ENCODE data around the gene PCDHA5.
"Not testable (repeated sequence)": the region's sequence is repeated elsewhere in the genome, so short reads cannot be mapped to it uniquely, and the experiment has no call there.

Gene PCDHA5

DNA sequence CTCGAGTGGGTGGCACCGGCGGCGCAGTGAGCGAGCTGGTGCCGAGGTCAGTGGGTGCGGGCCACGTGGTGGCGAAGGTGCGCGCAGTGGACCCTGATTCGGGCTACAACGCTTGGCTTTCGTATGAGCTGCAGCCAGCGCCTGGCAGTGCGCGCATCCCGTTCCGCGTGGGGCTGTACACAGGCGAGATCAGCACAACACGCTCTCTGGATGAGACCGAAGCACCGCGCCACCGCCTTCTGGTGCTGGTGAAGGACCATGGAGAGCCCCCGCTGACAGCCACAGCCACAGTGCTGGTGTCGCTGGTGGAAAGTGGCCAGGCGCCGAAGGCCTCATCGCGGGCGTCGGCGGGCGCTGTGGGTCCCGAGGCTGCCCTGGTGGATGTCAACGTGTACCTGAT is 2.1 kb downstream of the PCDHA5 start:
- DNase-seq: no peak

DNA sequence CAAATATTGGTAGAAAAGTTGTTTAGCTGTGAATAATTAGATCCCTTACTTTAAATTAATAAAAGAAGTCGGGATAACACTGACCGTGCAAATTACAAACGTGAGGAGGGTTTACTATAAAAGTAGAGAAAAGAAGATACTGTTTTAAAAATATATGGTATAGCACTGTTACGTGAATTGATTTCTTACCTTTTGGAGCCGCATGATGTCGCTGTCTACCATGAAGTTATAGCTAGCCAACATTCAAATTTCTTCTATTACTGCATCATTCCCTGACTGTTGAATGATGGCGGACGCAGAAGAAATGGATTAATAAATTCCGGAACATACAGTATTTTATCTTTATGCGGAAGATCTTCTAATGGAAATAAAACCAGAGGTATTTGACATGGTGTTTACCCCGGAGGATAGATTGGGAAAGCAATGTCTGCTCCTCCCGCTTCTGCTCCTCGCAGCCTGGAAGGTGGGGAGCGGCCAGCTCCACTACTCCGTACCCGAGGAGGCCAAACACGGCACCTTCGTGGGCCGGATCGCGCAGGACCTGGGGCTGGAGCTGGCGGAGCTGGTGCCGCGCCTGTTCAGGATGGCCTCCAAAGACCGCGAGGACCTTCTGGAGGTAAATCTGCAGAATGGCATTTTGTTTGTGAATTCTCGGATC is 6.4 kb downstream of the PCDHA5 start, which contains the start of gene PCDHA6:
Gene PCDHA6 (plus strand): TSS at position 257 of the 658 bp plus-strand sequence. CDS start 132 bp downstream, at position 389.
- DNase-seq: no peak

DNA sequence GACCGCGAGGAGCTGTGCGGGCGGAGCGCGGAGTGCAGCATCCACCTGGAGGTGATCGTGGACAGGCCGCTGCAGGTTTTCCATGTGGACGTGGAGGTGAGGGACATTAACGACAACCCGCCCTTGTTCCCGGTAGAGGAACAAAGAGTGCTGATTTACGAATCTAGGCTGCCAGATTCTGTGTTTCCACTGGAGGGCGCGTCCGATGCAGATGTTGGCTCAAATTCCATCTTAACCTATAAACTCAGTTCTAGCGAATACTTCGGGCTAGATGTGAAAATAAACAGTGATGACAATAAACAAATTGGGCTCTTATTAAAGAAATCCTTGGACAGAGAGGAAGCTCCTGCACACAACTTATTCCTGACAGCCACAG is 6.9 kb downstream of the PCDHA5 start:
- no peak for DNase-seq

DNA sequence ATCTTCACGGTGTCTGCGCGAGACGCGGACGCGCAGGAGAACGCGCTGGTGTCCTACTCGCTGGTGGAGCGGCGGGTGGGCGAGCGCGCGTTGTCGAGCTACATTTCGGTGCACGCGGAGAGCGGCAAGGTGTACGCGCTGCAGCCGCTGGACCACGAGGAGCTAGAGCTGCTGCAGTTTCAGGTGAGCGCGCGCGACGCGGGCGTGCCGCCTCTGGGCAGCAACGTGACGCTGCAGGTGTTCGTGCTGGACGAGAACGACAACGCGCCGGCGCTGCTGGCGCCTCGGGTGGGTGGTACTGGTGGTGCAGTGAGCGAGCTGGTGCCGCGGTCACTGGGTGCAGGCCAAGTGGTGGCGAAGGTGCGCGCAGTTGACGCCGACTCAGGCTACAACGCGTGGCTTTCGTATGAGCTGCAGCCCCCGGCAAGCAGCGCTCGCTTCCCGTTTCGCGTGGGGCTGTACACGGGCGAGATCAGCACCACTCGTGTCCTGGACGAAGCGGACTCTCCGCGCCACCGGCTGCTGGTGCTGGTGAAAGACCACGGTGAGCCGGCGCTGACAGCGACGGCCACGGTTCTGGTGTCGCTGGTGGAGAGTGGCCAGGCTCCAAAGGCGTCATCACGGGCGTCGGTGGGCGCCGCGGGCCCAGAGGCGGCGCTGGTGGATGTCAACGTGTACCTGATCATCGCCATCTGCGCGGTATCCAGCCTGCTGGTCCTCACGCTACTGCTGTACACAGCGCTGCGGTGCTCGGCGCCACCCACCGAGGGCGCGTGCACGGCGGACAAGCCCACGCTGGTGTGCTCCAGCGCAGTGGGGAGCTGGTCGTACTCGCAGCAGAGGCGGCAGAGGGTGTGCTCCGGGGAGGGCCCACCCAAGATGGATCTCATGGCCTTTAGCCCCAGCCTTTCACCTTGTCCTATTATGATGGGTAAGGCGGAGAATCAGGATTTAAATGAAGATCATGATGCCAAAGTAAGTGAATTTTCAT is 8.4 kb downstream of the PCDHA5 start:
- DNase-seq: not testable (repeated sequence)

DNA sequence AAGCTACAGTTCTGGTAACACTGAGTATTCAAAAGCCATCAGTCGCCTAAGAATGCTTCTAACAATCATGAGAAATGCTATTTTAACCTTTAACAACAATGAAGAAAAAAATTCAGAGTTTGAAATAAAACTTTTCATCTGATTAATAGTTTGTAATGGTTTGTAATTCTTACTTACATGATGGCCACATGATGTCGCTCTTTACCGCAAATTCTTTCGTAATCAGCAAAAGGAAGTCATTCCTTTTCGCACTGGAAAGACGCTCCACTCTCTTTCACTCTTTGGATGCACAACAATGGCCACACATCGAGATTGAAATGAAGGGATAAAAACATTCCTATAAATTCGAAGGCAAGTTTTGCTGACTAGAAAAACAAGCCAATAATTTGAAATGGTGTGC is 12.6 kb downstream of the PCDHA5 start, which contains the start of gene PCDHA7:
Gene PCDHA7 (plus strand): TSS at position 277 of the 400 bp plus-strand sequence. CDS start 115 bp downstream, at position 392.
- DNase-seq: no peak

DNA sequence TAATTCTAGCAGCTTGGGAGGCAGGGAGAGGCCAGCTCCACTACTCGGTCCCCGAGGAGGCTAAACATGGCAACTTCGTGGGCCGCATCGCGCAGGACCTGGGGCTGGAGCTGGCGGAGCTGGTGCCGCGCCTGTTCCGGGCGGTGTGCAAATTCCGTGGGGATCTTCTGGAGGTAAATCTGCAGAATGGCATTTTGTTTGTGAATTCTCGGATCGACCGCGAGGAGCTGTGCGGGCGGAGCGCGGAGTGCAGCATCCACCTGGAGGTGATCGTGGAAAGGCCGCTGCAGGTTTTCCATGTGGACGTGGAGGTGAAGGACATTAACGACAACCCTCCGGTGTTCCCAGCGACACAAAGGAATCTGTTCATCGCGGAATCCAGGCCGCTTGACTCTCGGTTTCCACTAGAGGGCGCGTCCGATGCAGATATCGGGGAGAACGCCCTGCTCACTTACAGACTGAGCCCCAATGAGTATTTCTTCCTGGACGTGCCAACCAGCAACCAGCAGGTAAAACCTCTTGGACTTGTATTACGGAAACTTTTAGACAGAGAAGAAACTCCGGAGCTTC is 13.1 kb downstream of the PCDHA5 start:
- not testable (repeated sequence) for DNase-seq

DNA sequence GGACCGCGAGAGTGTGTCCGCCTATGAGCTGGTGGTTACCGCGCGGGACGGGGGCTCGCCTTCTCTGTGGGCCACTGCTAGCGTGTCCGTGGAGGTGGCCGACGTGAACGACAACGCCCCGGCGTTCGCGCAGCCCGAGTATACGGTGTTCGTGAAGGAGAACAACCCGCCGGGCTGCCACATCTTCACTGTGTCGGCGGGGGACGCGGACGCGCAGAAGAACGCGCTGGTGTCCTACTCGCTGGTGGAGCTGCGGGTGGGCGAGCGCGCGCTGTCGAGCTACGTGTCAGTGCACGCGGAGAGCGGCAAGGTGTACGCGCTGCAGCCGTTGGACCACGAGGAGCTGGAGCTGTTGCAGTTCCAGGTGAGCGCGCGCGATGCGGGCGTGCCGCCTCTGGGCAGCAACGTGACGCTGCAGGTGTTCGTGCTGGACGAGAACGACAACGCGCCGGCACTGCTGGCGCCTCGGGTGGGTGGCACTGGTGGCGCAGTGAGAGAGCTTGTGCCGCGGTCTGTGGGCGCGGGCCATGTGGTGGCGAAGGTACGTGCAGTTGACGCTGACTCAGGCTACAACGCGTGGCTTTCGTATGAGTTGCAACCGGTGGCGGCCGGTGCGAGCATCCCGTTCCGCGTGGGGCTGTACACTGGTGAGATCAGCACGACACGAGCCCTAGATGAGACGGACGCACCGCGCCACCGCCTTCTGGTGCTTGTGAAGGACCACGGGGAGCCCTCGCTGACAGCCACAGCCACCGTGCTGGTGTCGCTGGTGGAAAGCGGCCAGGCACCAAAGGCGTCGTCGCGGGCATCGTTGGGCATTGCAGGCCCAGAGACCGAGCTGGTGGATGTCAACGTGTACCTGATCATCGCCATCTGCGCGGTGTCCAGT is 14.5 kb downstream of the PCDHA5 start:
- no peak for DNase-seq

DNA sequence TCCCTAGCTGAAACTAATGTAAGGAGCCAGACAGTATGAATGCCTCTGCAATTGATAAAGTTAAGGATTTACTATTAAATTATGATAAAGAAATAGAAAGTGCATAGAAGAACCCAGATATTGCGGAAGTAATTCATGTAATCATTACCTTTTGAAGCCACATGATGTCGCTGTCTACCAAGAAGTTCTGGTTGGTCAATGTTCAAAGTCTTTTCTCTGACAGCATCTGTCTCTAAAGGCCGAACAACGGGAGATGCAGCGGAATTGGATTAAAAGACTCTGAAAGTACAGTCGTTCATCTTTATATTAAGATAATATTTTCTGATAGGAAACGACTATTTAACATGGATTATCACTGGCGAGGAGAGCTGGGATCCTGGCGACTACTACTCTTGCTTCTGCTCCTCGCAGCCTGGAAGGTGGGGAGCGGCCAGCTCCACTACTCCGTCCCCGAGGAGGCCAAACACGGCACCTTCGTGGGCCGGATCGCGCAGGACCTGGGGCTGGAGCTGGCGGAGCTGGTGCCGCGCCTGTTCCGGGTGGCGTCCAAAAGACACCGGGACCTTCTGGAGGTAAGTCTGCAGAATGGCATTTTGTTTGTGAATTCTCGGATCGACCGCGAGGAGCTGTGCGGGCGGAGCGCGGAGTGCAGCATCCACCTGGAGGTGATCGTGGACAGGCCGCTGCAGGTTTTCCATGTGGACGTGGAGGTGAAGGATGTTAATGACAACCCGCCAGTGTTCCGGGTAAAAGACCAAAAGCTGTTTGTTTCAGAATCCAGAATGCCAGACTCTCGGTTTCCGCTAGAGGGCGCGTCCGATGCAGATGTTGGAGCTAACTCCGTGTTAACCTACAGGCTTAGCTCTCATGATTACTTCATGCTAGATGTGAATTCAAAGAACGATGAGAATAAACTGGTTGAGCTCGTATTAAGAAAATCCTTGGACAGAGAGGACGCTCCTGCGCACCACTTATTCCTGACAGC is 19.9 kb downstream of the PCDHA5 start, which contains the start of gene PCDHA8:
Gene PCDHA8 (plus strand): TSS at position 210 of the 985 bp plus-strand sequence. CDS start 135 bp downstream, at position 345.
- DNase-seq: no peak

DNA sequence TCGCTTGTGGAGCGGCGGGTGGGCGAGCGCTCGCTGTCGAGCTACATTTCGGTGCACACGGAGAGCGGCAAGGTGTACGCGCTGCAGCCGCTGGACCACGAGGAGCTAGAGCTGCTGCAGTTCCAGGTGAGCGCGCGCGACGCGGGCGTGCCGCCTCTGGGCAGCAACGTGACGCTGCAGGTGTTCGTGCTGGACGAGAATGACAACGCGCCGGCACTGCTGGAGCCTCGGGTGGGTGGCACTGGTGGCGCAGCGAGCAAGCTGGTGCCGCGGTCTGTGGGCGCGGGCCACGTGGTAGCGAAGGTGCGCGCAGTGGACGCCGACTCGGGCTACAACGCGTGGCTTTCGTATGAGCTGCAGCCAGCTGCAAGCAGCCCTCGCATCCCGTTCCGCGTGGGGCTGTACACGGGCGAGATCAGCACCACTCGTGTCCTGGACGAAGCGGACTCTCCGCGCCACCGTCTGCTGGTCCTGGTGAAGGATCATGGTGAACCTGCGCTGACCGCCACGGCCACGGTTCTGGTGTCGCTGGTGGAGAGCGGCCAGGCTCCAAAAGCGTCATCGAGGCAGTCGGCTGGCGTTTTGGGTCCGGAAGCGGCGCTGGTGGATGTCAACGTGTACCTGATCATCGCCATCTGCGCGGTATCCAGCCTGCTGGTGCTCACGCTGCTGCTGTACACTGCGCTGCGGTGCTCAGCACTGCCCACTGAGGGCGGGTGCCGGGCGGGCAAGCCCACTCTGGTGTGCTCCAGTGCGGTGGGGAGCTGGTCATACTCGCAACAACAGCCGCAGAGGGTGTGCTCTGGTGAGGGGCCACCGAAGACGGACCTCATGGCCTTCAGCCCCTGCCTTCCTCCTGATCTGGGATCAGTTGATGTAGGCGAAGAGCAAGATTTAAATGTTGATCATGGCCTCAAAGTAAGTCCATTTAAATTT is 21.7 kb downstream of the PCDHA5 start:
- DNase-seq: no peak

DNA sequence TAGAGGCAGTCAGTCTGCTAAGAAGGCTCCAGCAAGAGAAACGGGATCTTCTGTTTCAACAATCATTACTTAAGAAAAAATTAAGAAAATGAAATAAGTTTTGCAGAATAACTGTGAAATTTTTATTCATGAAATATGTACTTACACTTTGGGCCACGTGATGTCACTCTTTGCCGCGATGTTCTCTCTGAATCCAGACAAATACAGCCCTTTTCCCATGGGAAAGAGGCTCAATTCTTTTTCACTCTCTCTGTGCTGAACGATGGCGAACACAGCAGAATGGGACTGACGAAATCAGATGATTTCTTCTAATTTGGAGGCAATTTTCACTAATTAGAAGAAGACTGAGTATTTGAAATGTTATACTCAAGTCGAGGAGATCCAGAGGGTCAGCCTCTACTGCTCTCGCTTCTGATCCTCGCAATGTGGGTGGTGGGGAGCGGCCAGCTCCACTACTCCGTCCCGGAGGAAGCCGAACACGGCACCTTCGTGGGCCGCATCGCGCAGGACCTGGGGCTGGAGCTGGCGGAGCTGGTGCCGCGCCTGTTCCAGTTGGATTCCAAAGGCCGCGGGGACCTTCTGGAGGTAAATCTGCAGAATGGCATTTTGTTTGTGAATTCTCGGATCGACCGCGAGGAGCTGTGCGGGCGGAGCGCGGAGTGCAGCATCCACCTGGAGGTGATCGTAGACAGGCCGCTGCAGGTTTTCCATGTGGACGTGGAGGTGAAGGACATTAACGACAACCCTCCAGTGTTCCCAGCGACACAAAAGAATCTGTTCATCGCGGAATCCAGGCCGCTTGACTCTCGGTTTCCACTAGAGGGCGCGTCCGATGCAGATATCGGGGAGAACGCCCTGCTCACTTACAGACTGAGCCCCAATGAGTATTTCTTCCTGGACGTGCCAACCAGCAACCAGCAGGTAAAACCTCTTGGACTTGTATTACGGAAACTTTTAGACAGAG is 27.0 kb downstream of the PCDHA5 start, which contains the start of gene PCDHA9:
Gene PCDHA9 (plus strand): TSS at position 244 of the 964 bp plus-strand sequence. CDS start 114 bp downstream, at position 358.
- not testable (repeated sequence) for DNase-seq

DNA sequence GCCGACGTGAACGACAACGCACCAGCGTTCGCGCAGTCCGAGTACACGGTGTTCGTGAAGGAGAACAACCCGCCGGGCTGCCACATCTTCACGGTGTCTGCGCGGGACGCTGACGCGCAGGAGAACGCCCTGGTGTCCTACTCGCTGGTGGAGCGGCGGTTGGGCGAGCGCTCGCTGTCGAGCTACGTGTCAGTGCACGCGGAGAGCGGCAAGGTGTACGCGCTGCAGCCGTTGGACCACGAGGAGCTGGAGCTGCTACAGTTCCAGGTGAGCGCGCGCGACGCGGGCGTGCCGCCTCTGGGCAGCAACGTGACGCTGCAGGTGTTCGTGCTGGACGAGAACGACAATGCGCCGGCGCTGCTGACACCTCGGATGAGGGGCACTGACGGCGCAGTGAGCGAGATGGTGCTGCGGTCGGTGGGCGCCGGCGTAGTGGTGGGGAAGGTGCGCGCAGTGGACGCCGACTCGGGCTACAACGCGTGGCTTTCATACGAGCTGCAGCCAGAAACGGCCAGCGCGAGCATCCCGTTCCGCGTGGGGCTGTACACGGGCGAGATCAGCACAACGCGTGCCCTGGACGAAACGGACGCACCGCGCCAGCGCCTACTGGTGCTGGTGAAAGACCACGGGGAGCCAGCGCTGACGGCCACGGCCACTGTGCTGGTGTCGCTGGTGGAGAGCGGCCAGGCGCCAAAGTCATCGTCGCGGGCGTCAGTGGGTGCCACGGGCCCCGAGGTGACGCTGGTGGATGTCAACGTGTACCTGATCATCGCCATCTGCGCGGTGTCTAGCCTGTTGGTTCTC is 28.6 kb downstream of the PCDHA5 start:
- DNase-seq: not testable (repeated sequence)

DNA sequence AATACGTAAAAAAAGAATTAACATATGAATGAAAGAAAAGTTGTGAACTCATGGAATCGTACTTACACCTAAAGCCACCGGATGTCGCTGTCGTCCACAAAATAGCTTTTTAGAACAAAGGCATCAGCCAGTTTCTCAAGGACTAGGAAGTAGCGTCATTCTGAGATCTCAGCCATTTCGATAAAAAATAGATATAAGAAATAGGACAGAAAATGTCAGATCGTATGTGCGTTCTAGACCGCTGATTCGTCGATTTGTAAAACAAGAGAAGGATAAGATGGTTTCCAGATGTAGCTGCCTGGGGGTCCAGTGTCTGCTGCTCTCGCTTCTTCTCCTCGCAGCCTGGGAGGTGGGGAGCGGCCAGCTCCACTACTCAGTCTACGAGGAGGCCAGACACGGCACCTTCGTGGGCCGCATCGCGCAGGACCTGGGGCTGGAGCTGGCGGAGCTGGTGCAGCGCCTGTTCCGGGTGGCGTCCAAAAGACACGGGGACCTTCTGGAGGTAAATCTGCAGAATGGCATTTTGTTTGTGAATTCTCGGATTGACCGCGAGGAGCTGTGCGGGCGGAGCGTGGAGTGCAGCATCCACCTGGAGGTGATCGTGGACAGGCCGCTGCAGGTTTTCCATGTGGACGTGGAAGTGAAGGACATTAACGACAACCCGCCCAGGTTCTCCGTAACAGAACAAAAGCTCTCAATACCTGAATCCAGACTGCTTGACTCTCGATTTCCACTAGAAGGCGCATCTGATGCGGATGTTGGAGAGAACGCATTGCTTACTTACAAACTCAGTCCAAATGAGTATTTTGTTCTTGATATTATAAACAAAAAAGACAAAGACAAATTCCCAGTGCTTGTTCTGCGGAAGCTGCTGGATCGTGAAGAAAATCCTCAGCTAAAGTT is 34.6 kb downstream of the PCDHA5 start, which contains the start of gene PCDHA10:
Gene PCDHA10 (plus strand): TSS at position 126 of the 903 bp plus-strand sequence. CDS start 152 bp downstream, at position 278.
- peak; percentile 56 to 67 for DNase-seq

DNA sequence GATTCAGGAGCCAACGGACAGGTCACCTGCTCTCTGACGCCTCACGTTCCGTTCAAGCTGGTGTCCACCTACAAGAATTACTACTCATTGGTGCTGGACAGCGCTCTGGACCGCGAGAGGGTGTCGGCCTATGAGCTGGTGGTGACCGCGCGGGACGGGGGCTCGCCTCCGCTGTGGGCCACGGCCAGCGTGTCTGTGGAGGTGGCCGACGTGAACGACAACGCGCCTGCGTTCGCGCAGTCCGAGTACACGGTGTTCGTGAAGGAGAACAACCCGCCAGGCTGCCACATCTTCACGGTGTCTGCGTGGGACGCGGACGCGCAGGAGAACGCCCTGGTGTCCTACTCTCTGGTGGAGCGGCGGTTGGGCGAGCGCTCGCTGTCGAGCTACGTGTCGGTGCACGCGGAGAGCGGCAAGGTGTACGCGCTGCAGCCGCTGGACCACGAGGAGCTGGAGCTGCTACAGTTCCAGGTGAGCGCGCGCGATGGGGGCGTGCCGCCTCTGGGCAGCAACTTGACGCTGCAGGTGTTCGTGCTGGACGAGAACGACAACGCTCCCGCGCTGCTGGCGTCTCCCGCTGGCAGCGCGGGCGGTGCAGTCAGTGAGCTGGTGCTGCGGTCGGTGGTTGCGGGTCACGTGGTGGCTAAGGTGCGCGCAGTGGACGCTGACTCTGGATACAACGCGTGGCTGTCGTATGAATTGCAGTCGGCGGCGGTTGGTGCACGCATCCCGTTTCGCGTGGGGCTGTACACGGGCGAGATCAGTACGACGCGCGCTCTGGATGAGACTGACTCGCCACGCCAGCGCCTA is 36.0 kb downstream of the PCDHA5 start:
- DNase-seq: no peak

DNA sequence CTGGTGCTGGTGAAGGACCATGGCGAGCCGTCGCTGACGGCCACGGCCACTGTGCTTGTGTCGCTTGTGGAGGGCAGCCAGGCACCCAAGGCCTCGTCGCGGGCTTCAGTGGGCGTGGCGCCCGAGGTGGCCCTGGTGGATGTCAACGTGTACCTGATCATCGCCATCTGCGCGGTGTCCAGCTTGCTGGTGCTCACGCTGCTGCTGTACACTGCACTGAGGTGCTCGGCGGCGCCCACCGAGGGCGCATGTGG is 36.5 kb downstream of the PCDHA5 start:
- no peak for DNase-seq
